Measurements from ENCODE around the gene LFNG.
"Not testable (repeated sequence)": the region's sequence is repeated elsewhere in the genome, so short reads cannot be mapped to it uniquely, and the experiment has no call there.

DNA sequence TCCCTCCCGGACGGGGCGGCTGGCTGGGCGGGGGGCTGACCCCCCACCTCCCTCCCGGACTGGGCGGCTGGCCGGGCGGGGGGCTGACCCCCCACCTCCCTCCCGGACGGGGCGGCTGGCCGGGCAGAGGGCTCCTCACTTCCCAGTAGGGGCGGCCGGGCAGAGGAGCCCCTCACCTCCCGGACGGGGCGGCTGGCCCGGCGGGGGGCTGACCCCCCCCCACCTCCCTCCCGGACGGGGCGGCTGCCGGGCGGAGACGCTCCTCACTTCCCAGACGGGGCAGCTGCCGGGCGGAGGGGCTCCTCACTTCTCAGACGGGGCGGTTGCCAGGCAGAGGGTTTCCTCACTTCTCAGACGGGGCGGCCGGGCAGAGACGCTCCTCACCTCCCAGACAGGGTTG lies 14.6 kb downstream of the LFNG start:
- TF ChIP-seq, protein P1, sequence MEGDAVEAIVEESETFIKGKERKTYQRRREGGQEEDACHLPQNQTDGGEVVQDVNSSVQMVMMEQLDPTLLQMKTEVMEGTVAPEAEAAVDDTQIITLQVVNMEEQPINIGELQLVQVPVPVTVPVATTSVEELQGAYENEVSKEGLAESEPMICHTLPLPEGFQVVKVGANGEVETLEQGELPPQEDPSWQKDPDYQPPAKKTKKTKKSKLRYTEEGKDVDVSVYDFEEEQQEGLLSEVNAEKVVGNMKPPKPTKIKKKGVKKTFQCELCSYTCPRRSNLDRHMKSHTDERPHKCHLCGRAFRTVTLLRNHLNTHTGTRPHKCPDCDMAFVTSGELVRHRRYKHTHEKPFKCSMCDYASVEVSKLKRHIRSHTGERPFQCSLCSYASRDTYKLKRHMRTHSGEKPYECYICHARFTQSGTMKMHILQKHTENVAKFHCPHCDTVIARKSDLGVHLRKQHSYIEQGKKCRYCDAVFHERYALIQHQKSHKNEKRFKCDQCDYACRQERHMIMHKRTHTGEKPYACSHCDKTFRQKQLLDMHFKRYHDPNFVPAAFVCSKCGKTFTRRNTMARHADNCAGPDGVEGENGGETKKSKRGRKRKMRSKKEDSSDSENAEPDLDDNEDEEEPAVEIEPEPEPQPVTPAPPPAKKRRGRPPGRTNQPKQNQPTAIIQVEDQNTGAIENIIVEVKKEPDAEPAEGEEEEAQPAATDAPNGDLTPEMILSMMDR (IDR thresholded peaks at IDR 0.05 in 8 of 11, conservative IDR thresholded peaks at IDR 0.05 in 3 of 11), result not testable (repeated sequence)
- TF ChIP-seq POLR2A (IDR thresholded peaks at IDR 0.05), result not testable (repeated sequence)

Data from spleen (tissue), 7 donors.